Brain microvascular endothelial cell (primary cell): ENCODE results near the gene CUL3.

Experiments used
- DNase-seq: peaks from one replicate; pipeline ENCODE4 v3.0.0-alpha.2; 2020
- H3K27ac ChIP-seq: fragments of 250-450 bp; sonication (Bioruptor Pico); 2 replicates; pipeline ENCODE4 v1.5.1; 2020; ENCODE audit warnings: mild to moderate bottlenecking, moderate library complexity
- H3K27me3 ChIP-seq: fragments of 250-450 bp; sonication (Bioruptor Pico); replicated peaks from 2 replicates; pipeline ENCODE4 v1.5.1; 2020; ENCODE audit warnings: mild to moderate bottlenecking
- H3K36me3 ChIP-seq: fragments of 250-450 bp; sonication (Bioruptor Pico); replicated peaks from 2 replicates; pipeline ENCODE4 v1.5.1; 2020; ENCODE audit warnings: mild to moderate bottlenecking
- H3K4me3 ChIP-seq: 2 replicates; pipeline ENCODE4 v1.5.1; 2011; ENCODE audit warnings: low read depth, mild to moderate bottlenecking, control low read depth, low read length, moderate library complexity
- CTCF ChIP-seq: IDR thresholded peaks from 2 replicates; pipeline ENCODE4 v1.5.1; 2011; ENCODE audit warnings: low read depth, mild to moderate bottlenecking, moderate library complexity, low read length, control low read depth, inconsistent platforms; ENCODE audit errors: missing control alignments
- in situ Hi-C: cut with HindIII; loops from 2 replicates; pipeline ENCODE4 v1.10.0; 2017; ENCODE audit warnings: low sequenced_read_pairs, low pct_ligation_motif_present

The CUL3 gene

GRCh38 chr2:224574423-224575084 is 10.6 kb downstream of the CUL3 start:
- no peak overlapping the region for H3K4me3 ChIP-seq
- in situ Hi-C loops: no loop called here
- no peak overlapping the region for H3K27ac ChIP-seq
- H3K27me3 ChIP-seq: no peaks in the 10 kb centered on the region
- no peak for TF ChIP-seq CTCF
- H3K36me3 ChIP-seq: no peaks in the 10 kb centered on the region
- no peak for DNase-seq

DNA sequence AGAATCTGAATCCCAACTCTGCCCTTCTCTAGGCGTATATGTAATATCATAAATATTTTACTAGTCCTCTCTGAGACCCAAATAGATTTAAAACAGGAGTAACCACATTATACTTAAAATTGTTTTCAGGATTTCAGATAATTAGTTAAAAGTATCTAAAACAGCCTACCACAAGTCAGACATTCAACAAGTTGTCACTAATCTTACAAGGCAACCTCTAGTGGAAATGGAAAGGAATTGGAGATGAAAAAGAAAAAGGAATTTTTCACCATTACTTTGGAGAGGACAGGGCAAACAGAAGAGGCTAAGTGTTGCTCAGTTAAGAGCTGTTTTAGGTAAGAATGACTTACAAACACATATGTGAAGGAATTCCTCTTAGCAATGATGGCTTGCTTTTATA is 11.4 kb downstream of the CUL3 start:
- in situ Hi-C loops: no loop called here
- DNase-seq: no peak
- no peaks in the 10 kb centered on the region for H3K27me3 ChIP-seq
- H3K27ac ChIP-seq: no peak overlapping the region
- H3K36me3 ChIP-seq: no peaks in the 10 kb centered on the region
- TF ChIP-seq CTCF: no peak
- H3K4me3 ChIP-seq: no peak overlapping the region

DNA sequence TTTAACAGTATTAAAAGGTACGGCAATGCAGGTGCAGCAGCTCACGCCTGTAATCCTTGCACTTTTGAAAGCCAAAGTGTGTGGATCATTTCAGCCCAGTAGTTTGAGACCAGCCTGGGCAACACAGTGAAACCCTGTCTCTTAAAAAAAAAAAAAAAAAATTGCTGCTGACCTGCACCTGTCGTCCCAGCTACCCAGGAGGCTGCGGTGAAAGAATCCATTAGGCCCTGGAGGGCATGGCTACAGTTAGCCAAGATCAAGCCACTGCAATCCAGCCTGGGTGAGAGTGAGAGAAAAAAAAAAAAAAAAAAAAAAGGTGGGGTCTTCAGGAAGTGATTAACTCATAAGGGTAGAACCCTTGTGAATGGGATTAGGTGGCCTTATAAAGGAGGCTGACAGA is 12.8 kb downstream of the CUL3 start:
- Histone ChIP-seq H3K27me3 (no peaks in the 10 kb centered on the region), H3K36me3 (no peaks in the 10 kb centered on the region), H3K27ac (no peak overlapping the region), H3K4me3 (no peak overlapping the region)
- in situ Hi-C loops: no loop called here
- no peak for TF ChIP-seq CTCF
- no peak for DNase-seq

- Histone ChIP-seq H3K27me3 (no peaks in the 10 kb centered on the region), H3K27ac (no peak overlapping the region), H3K4me3 (no peak overlapping the region), H3K36me3 (no peaks in the 10 kb centered on the region)
- TF ChIP-seq CTCF: no peak
- in situ Hi-C loops: no loop called here
- DNase-seq: no peak
Measured at GRCh38 chr2:224570328-224570993, 14.7 kb downstream of the CUL3 start.

GRCh38 chr2:224569654-224570053 is 15.5 kb downstream of the CUL3 start:
- no peaks in the 10 kb centered on the region for H3K36me3 ChIP-seq
- in situ Hi-C loops: no loop called here
- no peak overlapping the region for H3K4me3 ChIP-seq
- DNase-seq: no peak
- no peak overlapping the region for H3K27ac ChIP-seq
- no peaks in the 10 kb centered on the region for H3K27me3 ChIP-seq
- TF ChIP-seq CTCF: no peak
